Measurements from ENCODE around the gene SYNE1. TPM values are rescaled to one million over a fixed set of nuclear protein-coding genes. Genes with fewer than 3 reads are reported as not detected.

Gene SYNE1
- total RNA-seq, 3 donors from 2014 or later (not counting 1 experiment from before 2014, with no cell fraction given) = 489 to 570 (median 498) TPM

DNA sequence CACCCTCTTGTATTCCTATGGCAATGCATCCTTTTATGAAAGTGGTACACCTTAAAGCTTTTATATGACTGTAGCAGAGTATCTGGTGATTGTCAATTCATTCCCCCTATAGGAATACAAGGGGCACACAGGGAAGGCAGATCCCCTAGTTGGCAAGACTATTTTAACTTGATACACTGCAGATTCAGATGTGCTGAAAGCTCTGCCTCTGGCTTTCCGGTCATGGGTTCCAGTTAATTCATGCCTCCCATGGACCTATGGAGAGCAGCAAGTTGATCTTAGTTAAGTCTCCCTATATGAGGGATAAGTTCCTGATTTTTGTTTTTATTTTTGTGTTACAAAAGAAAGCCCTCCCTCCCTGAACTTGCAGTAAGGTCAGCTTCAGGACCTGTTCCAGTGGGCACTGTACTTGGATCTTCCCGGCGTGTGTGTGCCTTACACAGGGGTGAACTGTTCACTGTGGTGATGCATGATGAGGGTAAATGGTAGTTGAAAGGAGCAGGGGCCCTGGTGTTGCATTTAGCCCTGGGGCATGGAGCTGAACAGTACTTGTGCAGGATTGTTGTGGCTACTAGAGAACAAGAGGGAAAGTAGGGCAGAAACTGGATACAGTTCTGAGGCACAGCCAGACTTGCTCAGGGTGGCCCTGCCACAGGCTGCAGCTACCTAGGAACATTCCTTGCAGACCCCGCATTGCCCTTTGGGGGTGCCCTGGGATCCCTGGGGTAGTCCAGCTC, 537.5 kb downstream of the SYNE1 start:
- Mint-ChIP-seq H3K27me3 (ENCODE audit: low read depth in 2 of 2) (no peaks in the 10 kb centered on the region), H3K4me3 (no peak overlapping the region), H3K27ac (no peak overlapping the region), H3K36me3 (no peaks in the 10 kb centered on the region), H3K4me1 (peaks cover 0 to 6% of the 10 kb centered on the region in 2 donors), H3K9me3 (no peaks in the 10 kb centered on the region)
- no peak for DNase-seq
- Histone ChIP-seq H3K4me3 (ENCODE audit: low read length) (no peak overlapping the region), H3K27ac (ENCODE audit: low read length) (no peak overlapping the region), H3K4me1 (ENCODE audit: control insufficient read depth, insufficient read depth, low read length) (no peaks in the 10 kb centered on the region), H3K36me3 (ENCODE audit: control insufficient read depth, insufficient read depth, low read length) (no peaks in the 10 kb centered on the region), H3K9me3 (ENCODE audit: control insufficient read depth, insufficient read depth, low read length) (no peaks in the 10 kb centered on the region), H3K27me3 (ENCODE audit: control insufficient read depth, insufficient read depth, low read length) (no peaks in the 10 kb centered on the region)
- intact Hi-C loops (cut with micrococcal nuclease) = no loop called here
- TF ChIP-seq, protein P1, sequence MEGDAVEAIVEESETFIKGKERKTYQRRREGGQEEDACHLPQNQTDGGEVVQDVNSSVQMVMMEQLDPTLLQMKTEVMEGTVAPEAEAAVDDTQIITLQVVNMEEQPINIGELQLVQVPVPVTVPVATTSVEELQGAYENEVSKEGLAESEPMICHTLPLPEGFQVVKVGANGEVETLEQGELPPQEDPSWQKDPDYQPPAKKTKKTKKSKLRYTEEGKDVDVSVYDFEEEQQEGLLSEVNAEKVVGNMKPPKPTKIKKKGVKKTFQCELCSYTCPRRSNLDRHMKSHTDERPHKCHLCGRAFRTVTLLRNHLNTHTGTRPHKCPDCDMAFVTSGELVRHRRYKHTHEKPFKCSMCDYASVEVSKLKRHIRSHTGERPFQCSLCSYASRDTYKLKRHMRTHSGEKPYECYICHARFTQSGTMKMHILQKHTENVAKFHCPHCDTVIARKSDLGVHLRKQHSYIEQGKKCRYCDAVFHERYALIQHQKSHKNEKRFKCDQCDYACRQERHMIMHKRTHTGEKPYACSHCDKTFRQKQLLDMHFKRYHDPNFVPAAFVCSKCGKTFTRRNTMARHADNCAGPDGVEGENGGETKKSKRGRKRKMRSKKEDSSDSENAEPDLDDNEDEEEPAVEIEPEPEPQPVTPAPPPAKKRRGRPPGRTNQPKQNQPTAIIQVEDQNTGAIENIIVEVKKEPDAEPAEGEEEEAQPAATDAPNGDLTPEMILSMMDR (IDR thresholded peaks at IDR 0.05) = no peak
- 95% methylated on average over 4 of the region's 4 CpGs for WGBS (ENCODE audit: insufficient coverage)
- ATAC-seq = no peak

DNA sequence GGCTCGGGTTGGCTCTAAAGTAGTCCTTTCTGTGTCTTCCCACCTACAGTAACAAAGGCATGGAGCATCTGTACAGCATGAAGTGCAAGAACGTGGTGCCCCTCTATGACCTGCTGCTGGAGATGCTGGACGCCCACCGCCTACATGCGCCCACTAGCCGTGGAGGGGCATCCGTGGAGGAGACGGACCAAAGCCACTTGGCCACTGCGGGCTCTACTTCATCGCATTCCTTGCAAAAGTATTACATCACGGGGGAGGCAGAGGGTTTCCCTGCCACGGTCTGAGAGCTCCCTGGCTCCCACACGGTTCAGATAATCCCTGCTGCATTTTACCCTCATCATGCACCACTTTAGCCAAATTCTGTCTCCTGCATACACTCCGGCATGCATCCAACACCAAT, 538.5 kb downstream of the SYNE1 start:
- Histone ChIP-seq H3K27me3 (ENCODE audit: control insufficient read depth, insufficient read depth, low read length) (no peaks in the 10 kb centered on the region), H3K9me3 (ENCODE audit: control insufficient read depth, insufficient read depth, low read length) (no peaks in the 10 kb centered on the region), H3K4me1 (ENCODE audit: control insufficient read depth, insufficient read depth, low read length) (no peaks in the 10 kb centered on the region), H3K36me3 (ENCODE audit: control insufficient read depth, insufficient read depth, low read length) (no peaks in the 10 kb centered on the region), H3K27ac (ENCODE audit: low read length) (no peak overlapping the region), H3K4me3 (ENCODE audit: low read length) (no peak overlapping the region)
- H3K4me1 Mint-ChIP-seq = peaks cover 0 to 9% of the 10 kb centered on the region in 2 donors
- WGBS (ENCODE audit: insufficient coverage) = 88% methylated on average over 14 of the region's 14 CpGs
- H3K9me3 Mint-ChIP-seq = no peaks in the 10 kb centered on the region
- no peaks in the 10 kb centered on the region for H3K27me3 Mint-ChIP-seq (ENCODE audit: low read depth in 2 of 2)
- H3K4me3 Mint-ChIP-seq = no peak overlapping the region
- no peak overlapping the region for H3K27ac Mint-ChIP-seq
- intact Hi-C loops (cut with micrococcal nuclease) = no loop called here
- DNase-seq (no peak), ATAC-seq (no peak)
- TF ChIP-seq, protein P1 (IDR thresholded peaks at IDR 0.05) = no peak
- no peaks in the 10 kb centered on the region for H3K36me3 Mint-ChIP-seq

DNA sequence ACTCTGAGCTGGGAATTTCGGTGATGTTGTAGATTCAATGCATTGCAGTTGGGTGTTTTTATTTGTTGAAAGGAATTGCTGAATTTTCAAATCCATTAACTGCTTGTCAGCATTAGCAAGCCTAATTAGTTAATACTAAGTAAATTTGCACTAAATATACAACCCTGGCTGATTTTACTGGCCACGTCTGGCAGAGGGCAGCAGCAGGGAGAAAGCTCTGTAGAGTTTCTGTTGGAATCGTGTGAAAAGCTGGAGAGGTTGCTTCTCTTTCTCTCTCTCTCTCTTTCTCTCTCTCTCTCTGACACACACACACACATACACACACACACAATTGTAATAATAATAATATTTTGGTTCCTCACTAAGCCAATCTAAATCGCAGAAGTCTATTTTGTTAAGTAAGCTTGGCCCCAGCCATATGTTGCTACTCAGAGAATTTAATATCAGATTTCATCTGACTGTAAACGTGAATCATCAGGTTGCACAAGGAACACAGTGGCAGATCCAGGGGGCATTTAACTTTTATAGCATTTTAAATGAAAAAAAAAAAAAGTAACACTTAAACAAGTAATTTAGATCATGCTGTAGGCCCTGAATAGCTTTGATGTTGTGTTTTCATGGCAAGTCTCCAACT, 540.2 kb downstream of the SYNE1 start:
- Mint-ChIP-seq H3K27ac (no peak overlapping the region), H3K27me3 (ENCODE audit: low read depth in 2 of 2) (peaks cover 0 to 3% of the 10 kb centered on the region in 2 donors), H3K4me1 (peaks cover 0 to 9% of the 10 kb centered on the region in 2 donors), H3K9me3 (no peaks in the 10 kb centered on the region), H3K36me3 (no peaks in the 10 kb centered on the region), H3K4me3 (no peak overlapping the region)
- TF ChIP-seq, protein P1 (IDR thresholded peaks at IDR 0.05) = no peak
- intact Hi-C loops (cut with micrococcal nuclease) = no loop called here
- ATAC-seq (no peak), DNase-seq (no peak)
- no peak overlapping the region for H3K27ac ChIP-seq (ENCODE audit: low read length)
- no peak overlapping the region for H3K4me3 ChIP-seq (ENCODE audit: low read length)
- no peaks in the 10 kb centered on the region for H3K9me3 ChIP-seq (ENCODE audit: control insufficient read depth, insufficient read depth, low read length)
- no peaks in the 10 kb centered on the region for H3K4me1 ChIP-seq (ENCODE audit: control insufficient read depth, insufficient read depth, low read length)
- no peaks in the 10 kb centered on the region for H3K36me3 ChIP-seq (ENCODE audit: control insufficient read depth, insufficient read depth, low read length)
- H3K27me3 ChIP-seq (ENCODE audit: control insufficient read depth, insufficient read depth, low read length) = no peaks in the 10 kb centered on the region
- WGBS (ENCODE audit: insufficient coverage) = 88% methylated on average over 3 of the region's 5 CpGs

Data from natural killer cell (primary cell).